ENCODE results near the gene PLXNA3. TPM values are rescaled to one million over a fixed set of nuclear protein-coding genes. Genes with fewer than 3 reads are reported as not detected.

PLXNA3 gene
- total RNA-seq, 1 donor from 2014 or later: 128 TPM

- H3K4me1 Mint-ChIP-seq: peaks cover 9% of the 10 kb centered on the region
- peak overlapping the region; percentile 86 for H3K27ac Mint-ChIP-seq
- H3K36me3 Mint-ChIP-seq: peaks cover 12% of the 10 kb centered on the region
- H3K27me3 Mint-ChIP-seq (ENCODE audit: low read depth): no peaks in the 10 kb centered on the region
- peaks cover 12% of the 10 kb centered on the region for H3K9me3 Mint-ChIP-seq
- TF ChIP-seq CTCF (IDR thresholded peaks at IDR 0.05; ENCODE audit: unreplicated experiment): no peak
- peak overlapping the region; percentile 85 for H3K4me3 Mint-ChIP-seq
- DNase-seq (ENCODE audit: low spot score in 2 of 2, unreplicated experiment in 2 of 2): no peak
Measured at GRCh38 chrX:154457491-154458115, 478 bp upstream of the PLXNA3 start.

DNA sequence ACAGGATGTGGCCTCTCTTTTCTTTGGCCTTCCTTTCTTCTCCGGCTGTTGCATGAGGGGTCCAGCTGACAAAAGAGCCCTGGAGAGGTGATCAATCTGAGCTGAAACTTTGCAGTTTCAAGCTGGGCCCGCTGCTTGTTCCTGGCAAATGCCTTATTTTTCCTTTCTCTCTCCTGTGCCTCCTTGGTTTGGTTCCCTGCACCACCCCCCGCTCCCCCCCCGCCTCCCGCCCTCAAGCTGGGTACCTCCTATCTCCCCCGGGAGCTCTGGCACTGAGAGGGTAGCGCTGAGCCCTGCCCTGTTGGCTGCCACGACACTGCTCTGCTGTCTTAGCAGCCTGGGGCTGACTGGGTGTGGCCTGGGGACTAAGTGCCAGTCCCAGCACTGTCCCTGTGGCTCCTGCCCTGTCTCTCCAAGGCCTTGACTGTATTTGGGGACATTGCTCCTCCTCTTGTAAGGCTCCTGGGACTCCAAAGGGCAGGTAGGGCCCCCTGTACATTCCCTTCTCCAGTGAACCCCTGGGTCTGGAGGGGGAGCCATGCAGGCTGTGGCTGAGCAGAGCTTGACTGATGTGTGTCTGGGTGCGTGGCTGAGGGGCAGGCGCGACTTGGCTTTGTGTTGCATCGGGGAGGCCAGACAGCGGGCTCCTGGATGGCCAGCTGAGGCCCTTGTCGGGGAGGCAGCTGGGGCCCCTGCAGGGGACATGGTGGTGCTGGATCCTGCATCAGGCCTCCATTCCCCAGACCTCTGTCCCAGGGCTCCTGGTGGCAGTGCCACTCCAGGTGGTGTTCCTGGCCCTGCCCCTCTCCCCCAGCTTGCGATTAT lies 1.1 kb downstream of the PLXNA3 start:
- H3K27me3 Mint-ChIP-seq (ENCODE audit: low read depth): no peaks in the 10 kb centered on the region
- no peak for DNase-seq (ENCODE audit: low spot score in 2 of 2, unreplicated experiment in 2 of 2)
- peak overlapping the region; percentile 82 for H3K27ac Mint-ChIP-seq
- peaks cover 13% of the 10 kb centered on the region for H3K36me3 Mint-ChIP-seq
- H3K9me3 Mint-ChIP-seq: peaks cover 4% of the 10 kb centered on the region
- peak overlapping the region; percentile 79 for H3K4me3 Mint-ChIP-seq
- peaks cover 9% of the 10 kb centered on the region for H3K4me1 Mint-ChIP-seq
- TF ChIP-seq CTCF (IDR thresholded peaks at IDR 0.05; ENCODE audit: unreplicated experiment): no peak

GRCh38 chrX:154459832-154460231 lies 1.8 kb downstream of the PLXNA3 start:
- no peak for TF ChIP-seq CTCF (IDR thresholded peaks at IDR 0.05; ENCODE audit: unreplicated experiment)
- H3K27me3 Mint-ChIP-seq (ENCODE audit: low read depth): no peaks in the 10 kb centered on the region
- no peak overlapping the region for H3K27ac Mint-ChIP-seq
- peaks cover 9% of the 10 kb centered on the region for H3K4me1 Mint-ChIP-seq
- H3K4me3 Mint-ChIP-seq: peak overlapping the region; percentile 79
- no peak for DNase-seq (ENCODE audit: low spot score in 2 of 2, unreplicated experiment in 2 of 2)
- peaks cover 13% of the 10 kb centered on the region for H3K36me3 Mint-ChIP-seq
- peaks cover 4% of the 10 kb centered on the region for H3K9me3 Mint-ChIP-seq

GRCh38 chrX:154460326-154460725 lies 2.2 kb downstream of the PLXNA3 start:
- Mint-ChIP-seq H3K4me3 (peak overlapping the region; percentile 79), H3K9me3 (peaks cover 4% of the 10 kb centered on the region), H3K27ac (no peak overlapping the region), H3K27me3 (ENCODE audit: low read depth) (no peaks in the 10 kb centered on the region), H3K36me3 (peaks cover 13% of the 10 kb centered on the region), H3K4me1 (peaks cover 9% of the 10 kb centered on the region)
- no peak for DNase-seq (ENCODE audit: low spot score in 2 of 2, unreplicated experiment in 2 of 2)
- no peak for TF ChIP-seq CTCF (IDR thresholded peaks at IDR 0.05; ENCODE audit: unreplicated experiment)

DNA sequence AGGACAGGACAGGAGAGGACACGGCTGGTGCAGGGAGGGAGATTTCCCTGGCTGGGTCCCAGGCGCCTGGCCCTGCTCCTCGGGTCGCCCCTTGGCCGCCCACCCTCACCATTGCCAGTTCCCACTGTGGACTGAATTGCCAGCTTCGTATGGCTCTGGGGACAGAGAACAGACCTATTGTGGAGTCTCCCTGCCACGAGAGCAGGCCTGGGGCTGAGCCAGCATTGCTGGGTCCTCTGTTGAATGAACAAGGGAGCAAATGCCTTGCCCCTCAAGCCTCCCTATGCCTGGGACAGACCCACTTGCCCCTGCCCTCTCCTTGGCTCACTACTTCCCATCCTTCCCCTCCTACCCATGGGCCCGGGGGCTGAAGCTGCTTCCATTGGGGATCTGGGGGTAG lies 4.3 kb downstream of the PLXNA3 start:
- H3K27me3 Mint-ChIP-seq (ENCODE audit: low read depth): no peaks in the 10 kb centered on the region
- H3K27ac Mint-ChIP-seq: no peak overlapping the region
- no peak overlapping the region for H3K4me3 Mint-ChIP-seq
- peaks cover 13% of the 10 kb centered on the region for H3K36me3 Mint-ChIP-seq
- no peak for DNase-seq (ENCODE audit: low spot score in 2 of 2, unreplicated experiment in 2 of 2)
- peaks cover 9% of the 10 kb centered on the region for H3K4me1 Mint-ChIP-seq
- no peak for TF ChIP-seq CTCF (IDR thresholded peaks at IDR 0.05; ENCODE audit: unreplicated experiment)
- peaks cover 1% of the 10 kb centered on the region for H3K9me3 Mint-ChIP-seq
